SK-N-SH (cell line): Measurements from ENCODE around the gene CATSPERB. TPM values are rescaled to one million over a fixed set of nuclear protein-coding genes. Genes with fewer than 3 reads are reported as not detected.

Source experiments
- CTCF ChIA-PET: fragments of 300-600, 350-600 bp; formaldehyde crosslinking; extraction: SDS; loops from one replicate; lab custom pipeline; 2021; lab: Yijun Ruan, JAX
- POLR2A ChIA-PET: fragments of 350-600 bp; sonication (Branson Sonifier 250); formaldehyde crosslinking; extraction: SDS; loops from one replicate; lab custom pipeline; 2020; ENCODE audit warnings: antibody characterized with exemption, inconsistent platforms; lab: Yijun Ruan, JAX
- DNase-seq: peaks from one replicate; pipeline ENCODE4 v3.0.0; 2012
- H2AFZ ChIP-seq: fragments of 200-600 bp; sonication (generic); 2 replicates; pipeline ENCODE4 v1.8.1; 2016; ENCODE audit warnings: antibody characterized with exemption, mild to moderate bottlenecking, low read depth
- H3F3A ChIP-seq: fragments of 200-600 bp; sonication (generic); replicated peaks from 2 replicates; pipeline ENCODE3; 2016; ENCODE audit warnings: antibody characterized with exemption, mild to moderate bottlenecking; ENCODE audit not compliant: insufficient read depth
- H3K27ac ChIP-seq, 2 experiments: fragments of 200-500 bp in 1 of 2; fragments of 200-600 bp in 1 of 2; sonication (Bioruptor generic) in 1 of 2; sonication (generic), shearing (Covaris generic) in 1 of 2; 2 replicates each; pipeline versions ENCODE4 v1.5.1 to v1.6.1; 2014 to 2016; ENCODE audit warnings: low read depth in 2 of 2, inconsistent platforms in 1 of 2, low read length in 1 of 2, mild to moderate bottlenecking in 1 of 2, mixed read lengths in 1 of 2
- H3K27me3 ChIP-seq: fragments of 200-600 bp; sonication (generic), shearing (Covaris generic); 2 replicates; pipeline ENCODE4 v1.6.1; 2016; ENCODE audit warnings: mixed run types; ENCODE audit not compliant: insufficient read depth
- H3K36me3 ChIP-seq, 2 experiments: fragments of 200-500 bp in 1 of 2; fragments of 200-600 bp in 1 of 2; sonication (Bioruptor generic) in 1 of 2; sonication (generic) in 1 of 2; replicated peaks in 1 of 2; 2 replicates each; pipeline versions ENCODE3 to v1.5.1; 2014 to 2016; ENCODE audit warnings: low read length in 1 of 2, mild to moderate bottlenecking in 1 of 2; ENCODE audit not compliant: insufficient read depth in 2 of 2, control insufficient read depth in 1 of 2
- H3K4me1 ChIP-seq, 2 experiments: fragments of 200-500 bp in 1 of 2; fragments of 200-600 bp in 1 of 2; sonication (Bioruptor generic) in 1 of 2; sonication (generic), shearing (Covaris generic) in 1 of 2; 2 replicates each; pipeline versions ENCODE4 v1.5.1 to v1.6.1; 2014 to 2016; ENCODE audit warnings: low read depth in 1 of 2, low read length in 1 of 2, mixed run types in 1 of 2; ENCODE audit not compliant: insufficient read depth in 2 of 2, control insufficient read depth in 1 of 2
- H3K4me2 ChIP-seq: fragments of 200-600 bp; sonication (generic), shearing (Covaris generic); 2 replicates; pipeline ENCODE4 v1.6.1; 2017; ENCODE audit warnings: mixed run types
- H3K4me3 ChIP-seq, 2 experiments: fragments of 200-500 bp in 1 of 2; fragments of 200-600 bp in 1 of 2; sonication (Bioruptor generic) in 1 of 2; sonication (generic), shearing (Covaris generic) in 1 of 2; 2 replicates each; pipeline versions ENCODE4 v1.5.1 to v1.8.1; 2014 to 2016; ENCODE audit warnings: low read depth in 2 of 2, inconsistent platforms in 1 of 2, low read length in 1 of 2, mild to moderate bottlenecking in 1 of 2, mixed read lengths in 1 of 2, moderate library complexity in 1 of 2
- H3K79me2 ChIP-seq: fragments of 200-600 bp; sonication (generic); 2 replicates; pipeline ENCODE4 v1.8.1; 2017; ENCODE audit warnings: mild to moderate bottlenecking; ENCODE audit not compliant: insufficient read depth
- H3K9ac ChIP-seq: fragments of 200-600 bp; sonication (generic); 2 replicates; pipeline ENCODE4 v1.6.1; 2017; ENCODE audit warnings: mixed run types
- H3K9me2 ChIP-seq: fragments of 200-600 bp; sonication (generic); 2 replicates; pipeline ENCODE4 v1.6.1; 2017; ENCODE audit warnings: mixed run types
- H3K9me3 ChIP-seq: fragments of 200-600 bp; sonication (generic); 2 replicates; pipeline ENCODE4 v1.6.1; 2017; ENCODE audit warnings: mixed run types, mild to moderate bottlenecking, moderate library complexity
- H4K20me1 ChIP-seq: fragments of 200-600 bp; sonication (generic); 2 replicates; pipeline ENCODE4 v1.6.1; 2017; ENCODE audit warnings: mild to moderate bottlenecking, mixed run types; ENCODE audit not compliant: insufficient read depth
- CHD2 ChIP-seq: fragments of 150-350 bp; IDR thresholded peaks from 2 replicates; pipeline ENCODE4 v1.6.1; 2018; ENCODE audit warnings: low read length; ENCODE audit not compliant: partially characterized antibody
- ELF1 ChIP-seq: IDR thresholded peaks from 2 replicates; pipeline ENCODE4 v1.4.0; 2012
- FOXJ3 ChIP-seq: sonication (generic); formaldehyde crosslinking; IDR thresholded peaks from 2 replicates; pipeline ENCODE4 v1.5.1; 2020; ENCODE audit warnings: mild to moderate bottlenecking, missing genetic modification reagents
- GATA2 ChIP-seq: sonication (generic); formaldehyde crosslinking; IDR thresholded peaks from 2 replicates; pipeline ENCODE4 v1.5.0; 2020; ENCODE audit warnings: mild to moderate bottlenecking, missing genetic modification reagents
- IRF3 ChIP-seq: fragments of 150-350 bp; IDR thresholded peaks from 2 replicates; pipeline ENCODE4 v1.6.1; 2016; ENCODE audit warnings: mild to moderate bottlenecking, low read depth, low read length
- NRF1 ChIP-seq: IDR thresholded peaks from 2 replicates; pipeline ENCODE4 v1.6.1; 2012; ENCODE audit warnings: low read depth, mild to moderate bottlenecking, low read length
- POLR2AphosphoS5 ChIP-seq: IDR thresholded peaks from 2 replicates; pipeline ENCODE4 v1.6.1; 2012; ENCODE audit warnings: low read depth, low read length
- RCOR1 ChIP-seq: fragments of 150-350 bp; IDR thresholded peaks from 2 replicates; pipeline ENCODE4 v1.6.1; 2017; ENCODE audit warnings: antibody characterized with exemption, low read length
- REST ChIP-seq: IDR thresholded peaks from 2 replicates; pipeline ENCODE4 v1.6.1; 2012; ENCODE audit warnings: mild to moderate bottlenecking, low read depth, low read length, moderate library complexity
- SIN3A ChIP-seq: IDR thresholded peaks from 2 replicates; pipeline ENCODE4 v1.6.1; 2012; ENCODE audit warnings: low read depth, mild to moderate bottlenecking, low read length, moderate library complexity, borderline replicate concordance
- TEAD4 ChIP-seq: IDR thresholded peaks from 2 replicates; pipeline ENCODE4 v1.4.0; 2012; ENCODE audit warnings: mild to moderate bottlenecking, borderline replicate concordance; ENCODE audit not compliant: insufficient read depth
- USF1 ChIP-seq: IDR thresholded peaks from 2 replicates; pipeline ENCODE4 v1.4.0; 2012; ENCODE audit warnings: low read depth, borderline replicate concordance
- USF2 ChIP-seq: fragments of 150-350 bp; IDR thresholded peaks from 2 replicates; pipeline ENCODE4 v1.6.1; 2017; ENCODE audit warnings: antibody characterized with exemption, low read length, low read depth, borderline replicate concordance
- ZBTB33 ChIP-seq: IDR thresholded peaks from 2 replicates; pipeline ENCODE4 v1.4.0; 2012; ENCODE audit warnings: low read depth, borderline replicate concordance
- WGBS: methylation state at CpG from one replicate; pipeline ENCODE4 v1.1.6; 2017; ENCODE audit warnings: low lambda C conversion rate; 5-methylcytosine and 5-hydroxymethylcytosine counted together
- polyA plus RNA-seq, 3 experiments: library from polyadenylated mRNA; depleted of rRNA; stranded (reverse); fragments of >200 nt; gene quantifications; 2 replicates each; pipeline ENCODE4 v1.2.3, GENCODE V29; 2012
- TF ChIP-seq, protein P1 (sequence below): IDR thresholded peaks from 2 replicates; pipeline ENCODE4 v1.4.0; 2012; ENCODE audit warnings: low read depth

Gene CATSPERB
- polyA plus RNA-seq, 1 of the 3 experiments (the other 2 are of a cell fraction), result 0.08 TPM

DNA sequence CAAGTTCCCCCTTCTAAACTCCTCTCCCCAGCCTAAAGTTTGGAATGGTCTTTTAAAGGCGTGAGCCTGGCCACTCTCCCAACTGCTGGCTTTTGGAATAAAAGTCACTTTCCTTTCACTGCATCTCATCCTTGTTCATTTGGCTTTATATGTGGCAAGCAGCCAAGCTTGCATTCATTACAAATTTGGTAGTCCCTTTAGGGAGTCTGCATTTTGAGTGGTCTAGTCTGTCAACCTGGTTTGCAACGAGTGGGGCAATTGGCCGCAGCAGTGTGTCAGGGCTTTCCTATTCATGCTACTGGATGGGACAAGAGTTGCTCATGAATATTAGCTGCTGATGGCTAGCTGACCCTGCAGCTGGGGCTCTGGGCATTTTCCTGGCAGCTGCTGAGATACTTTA, 57.0 kb downstream of the CATSPERB start:
- Histone ChIP-seq H2AFZ (no peak overlapping the region), H3K27ac (no peak overlapping the region), H4K20me1 (no peaks in the 10 kb centered on the region), H3K4me3 (no peak overlapping the region), H3K9me2 (no peaks in the 10 kb centered on the region), H3K4me1 (no peaks in the 10 kb centered on the region), H3K79me2 (no peaks in the 10 kb centered on the region), H3K36me3 (no peaks in the 10 kb centered on the region), H3K9me3 (no peaks in the 10 kb centered on the region; the same call in 1 of the 2 replicates), H3K27me3 (no peaks in the 10 kb centered on the region), H3K9ac (no peak overlapping the region), H3K4me2 (no peak overlapping the region), H3F3A (no peaks in the 10 kb centered on the region)
- ChIA-PET POLR2A (no interaction called here), CTCF (no interaction called here)
- WGBS, result 16% methylated on average over 3 of the region's 3 CpGs
- DNase-seq, result no peak
- TF ChIP-seq CHD2 (no peak), POLR2AphosphoS5 (no peak), ELF1 (no peak), USF1 (no peak), FOXJ3 (no peak), RCOR1 (no peak), USF2 (no peak), GATA2 (CRISPR knock-in tag) (no peak), TEAD4 (no peak), SIN3A (no peak), ZBTB33 (no peak), NRF1 (no peak), IRF3 (no peak), REST (no peak)
- TF ChIP-seq, protein P1, sequence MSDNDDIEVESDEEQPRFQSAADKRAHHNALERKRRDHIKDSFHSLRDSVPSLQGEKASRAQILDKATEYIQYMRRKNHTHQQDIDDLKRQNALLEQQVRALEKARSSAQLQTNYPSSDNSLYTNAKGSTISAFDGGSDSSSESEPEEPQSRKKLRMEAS, result no peak
